Measurements from ENCODE around the gene SASH1. TPM values are rescaled to one million over a fixed set of nuclear protein-coding genes. Genes with fewer than 3 reads are reported as not detected.

Gene SASH1
- total RNA-seq, 4 donors from 2014 or later: 142 to 214 (median 173) TPM

DNA sequence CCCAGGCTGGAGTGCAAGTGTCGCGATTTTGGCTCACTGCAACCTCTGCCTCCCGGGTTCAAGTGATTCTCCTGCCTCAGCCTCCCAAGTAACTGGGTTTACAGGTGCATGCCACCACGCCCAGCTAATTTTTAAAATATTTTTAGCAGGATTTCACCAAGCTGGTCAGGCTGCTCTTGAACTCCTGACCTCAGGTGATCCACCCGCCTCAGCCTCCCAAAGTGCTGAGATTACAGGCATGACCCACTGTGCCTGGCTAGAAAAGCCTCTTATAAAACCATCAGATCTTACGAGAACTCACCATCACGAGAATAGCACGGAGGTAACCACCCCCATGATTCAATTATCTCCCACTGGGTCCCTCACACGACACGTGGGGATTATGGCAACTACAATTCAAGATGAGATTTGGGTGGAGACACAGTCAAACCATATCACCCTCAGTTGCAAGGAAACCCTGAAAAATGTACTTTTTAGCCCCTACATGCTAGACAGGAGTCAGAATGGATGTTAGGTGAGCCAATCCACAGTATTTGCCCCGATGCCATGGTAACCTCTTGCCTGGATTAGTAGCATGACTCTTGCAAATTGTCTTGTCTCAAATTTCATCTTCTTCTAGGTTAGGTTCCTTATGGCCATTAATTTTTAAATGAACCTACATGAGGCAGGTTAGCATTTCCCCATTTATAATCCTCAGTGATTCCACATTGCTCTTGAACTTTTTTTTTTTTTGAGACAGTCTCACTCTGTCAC is 17.1 kb upstream of the SASH1 start:
- ATAC-seq (ENCODE audit: low FRiP score) (no peak), DNase-seq (ENCODE audit: low spot score) (no peak)
- TF ChIP-seq, protein P1, sequence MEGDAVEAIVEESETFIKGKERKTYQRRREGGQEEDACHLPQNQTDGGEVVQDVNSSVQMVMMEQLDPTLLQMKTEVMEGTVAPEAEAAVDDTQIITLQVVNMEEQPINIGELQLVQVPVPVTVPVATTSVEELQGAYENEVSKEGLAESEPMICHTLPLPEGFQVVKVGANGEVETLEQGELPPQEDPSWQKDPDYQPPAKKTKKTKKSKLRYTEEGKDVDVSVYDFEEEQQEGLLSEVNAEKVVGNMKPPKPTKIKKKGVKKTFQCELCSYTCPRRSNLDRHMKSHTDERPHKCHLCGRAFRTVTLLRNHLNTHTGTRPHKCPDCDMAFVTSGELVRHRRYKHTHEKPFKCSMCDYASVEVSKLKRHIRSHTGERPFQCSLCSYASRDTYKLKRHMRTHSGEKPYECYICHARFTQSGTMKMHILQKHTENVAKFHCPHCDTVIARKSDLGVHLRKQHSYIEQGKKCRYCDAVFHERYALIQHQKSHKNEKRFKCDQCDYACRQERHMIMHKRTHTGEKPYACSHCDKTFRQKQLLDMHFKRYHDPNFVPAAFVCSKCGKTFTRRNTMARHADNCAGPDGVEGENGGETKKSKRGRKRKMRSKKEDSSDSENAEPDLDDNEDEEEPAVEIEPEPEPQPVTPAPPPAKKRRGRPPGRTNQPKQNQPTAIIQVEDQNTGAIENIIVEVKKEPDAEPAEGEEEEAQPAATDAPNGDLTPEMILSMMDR (IDR thresholded peaks at IDR 0.05): no peak

DNA sequence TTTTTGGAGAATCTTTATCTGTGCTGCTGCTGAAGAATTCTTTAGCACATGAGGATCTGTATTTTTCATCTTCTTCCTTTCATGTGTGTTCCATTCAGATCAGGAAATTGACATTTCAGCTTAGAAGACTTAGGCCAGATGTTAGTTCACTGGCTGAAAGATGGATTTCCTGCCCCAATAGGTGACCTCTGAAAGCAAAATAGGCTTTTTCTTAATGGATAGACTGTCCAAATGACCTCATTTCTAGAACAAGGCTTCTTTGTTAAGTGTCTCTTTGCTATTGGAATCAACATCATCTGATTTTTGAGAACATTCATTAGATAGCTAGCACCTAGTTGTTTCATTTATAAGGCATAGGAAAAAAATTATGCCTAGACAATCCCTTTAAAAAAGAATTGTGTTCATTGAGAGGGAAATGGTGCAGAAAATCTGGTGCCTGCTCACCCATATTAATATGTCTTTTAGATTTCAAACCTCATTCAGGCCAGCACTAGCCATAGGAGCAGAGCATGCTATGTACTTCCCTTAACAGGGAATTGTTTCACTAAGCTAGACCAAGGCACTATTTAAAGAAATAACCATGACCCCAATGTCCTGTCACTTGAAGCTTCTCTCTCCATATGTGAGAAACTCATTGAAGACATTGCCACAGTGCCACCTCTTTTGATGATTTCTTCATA is 13.6 kb upstream of the SASH1 start:
- no peak for ATAC-seq (ENCODE audit: low FRiP score)
- TF ChIP-seq, protein P1 (IDR thresholded peaks at IDR 0.05): no peak
- no peak for DNase-seq (ENCODE audit: low spot score)

DNA sequence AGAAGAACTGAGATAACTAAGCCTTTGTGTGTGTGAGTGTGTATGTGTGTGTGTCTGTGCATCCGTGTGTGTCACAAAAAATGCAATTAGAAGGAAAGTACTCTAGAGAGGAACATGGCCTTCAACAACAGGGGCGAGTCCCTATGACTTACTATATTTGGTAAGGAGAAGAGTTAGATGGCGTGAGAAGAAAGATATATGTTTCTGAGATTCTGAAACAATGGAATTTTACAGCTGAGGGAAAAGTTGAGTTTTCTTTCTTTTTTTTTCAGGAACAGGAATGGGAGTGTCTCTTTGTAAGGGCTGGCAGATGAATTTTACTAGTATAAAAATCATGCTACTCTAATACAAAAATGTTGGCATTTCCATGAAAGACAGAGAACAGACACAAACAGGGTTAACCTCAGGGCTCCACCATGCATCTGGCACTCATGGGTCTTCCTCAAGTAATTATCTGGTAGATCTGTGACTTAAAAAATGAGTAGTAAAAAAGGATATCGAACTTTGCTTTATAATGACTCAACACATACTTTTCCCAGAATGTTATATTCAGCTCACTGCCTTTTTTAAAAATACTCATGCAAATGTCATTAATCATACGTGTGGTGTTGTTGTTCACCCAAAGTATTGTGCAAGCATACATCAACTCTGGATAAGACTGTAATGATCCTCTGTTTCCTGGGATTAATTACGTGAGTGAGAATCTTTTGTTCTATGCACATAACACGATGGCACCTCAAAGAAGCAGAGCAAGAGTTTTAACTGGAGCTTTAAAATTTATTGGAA is 12.8 kb upstream of the SASH1 start:
- TF ChIP-seq, protein P1 (IDR thresholded peaks at IDR 0.05): no peak
- DNase-seq (ENCODE audit: low spot score) (no peak), ATAC-seq (ENCODE audit: low FRiP score) (peak; percentile 83)

GRCh38 chr6:148332088-148332487 is 10.6 kb upstream of the SASH1 start:
- TF ChIP-seq, protein P1 (IDR thresholded peaks at IDR 0.05): no peak
- DNase-seq (ENCODE audit: low spot score) (no peak), ATAC-seq (ENCODE audit: low FRiP score) (no peak)

- ATAC-seq (ENCODE audit: low FRiP score): no peak
- TF ChIP-seq, protein P1 (IDR thresholded peaks at IDR 0.05): no peak
- DNase-seq (ENCODE audit: low spot score): no peak
Measured at GRCh38 chr6:148336901-148337300, 5.7 kb upstream of the SASH1 start.

GRCh38 chr6:148339766-148340165 is 2.9 kb upstream of the SASH1 start:
- TF ChIP-seq, protein P1 (IDR thresholded peaks at IDR 0.05): no peak
- DNase-seq (ENCODE audit: low spot score) (no peak), ATAC-seq (ENCODE audit: low FRiP score) (no peak)
